GM21786 (cell line): ENCODE measurements around the gene TRAF2.
"Not testable (repeated sequence)": the region's sequence is repeated elsewhere in the genome, so short reads cannot be mapped to it uniquely, and the experiment has no call there.

ENCODE experiments used
- ATAC-seq: cut with Tn5 transposase; IDR thresholded peaks from one replicate; pipeline ENCODE4 v1.9.1; 2021; ENCODE audit not compliant: unreplicated experiment

TRAF2 gene

DNA sequence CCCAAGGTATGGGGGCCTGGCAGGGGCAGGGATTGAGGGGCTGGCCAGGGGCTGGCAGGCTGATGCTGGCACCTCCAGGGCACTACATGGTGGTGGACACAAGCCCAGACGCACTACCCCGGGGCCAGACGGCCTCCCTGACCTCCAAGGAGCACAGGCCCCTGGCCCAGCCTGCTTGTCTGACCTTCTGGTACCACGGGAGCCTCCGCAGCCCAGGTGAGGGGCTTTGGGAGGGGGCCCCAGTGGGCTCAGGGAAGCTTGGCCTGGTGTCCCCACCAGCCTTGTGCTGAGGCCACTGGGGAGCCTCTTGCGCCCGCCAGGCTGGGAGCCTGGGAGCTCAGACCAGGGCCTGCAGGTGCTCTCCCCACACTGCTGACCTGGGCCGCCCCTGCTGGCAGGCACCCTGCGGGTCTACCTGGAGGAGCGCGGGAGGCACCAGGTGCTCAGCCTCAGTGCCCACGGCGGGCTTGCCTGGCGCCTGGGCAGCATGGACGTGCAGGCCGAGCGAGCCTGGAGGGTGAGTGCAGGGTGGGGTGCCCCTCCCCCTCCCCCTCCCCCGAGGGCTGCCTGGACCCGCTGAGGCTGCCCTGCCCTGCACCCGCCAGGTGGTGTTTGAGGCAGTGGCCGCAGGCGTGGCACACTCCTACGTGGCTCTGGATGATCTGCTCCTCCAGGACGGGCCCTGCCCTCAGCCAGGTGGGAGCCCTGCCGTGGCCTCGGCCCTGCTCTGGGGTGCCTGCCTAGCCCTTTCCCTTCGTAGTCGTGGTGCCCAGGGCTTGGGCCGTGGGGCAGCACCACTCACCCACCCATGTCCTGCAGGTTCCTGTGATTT, 28.5 kb upstream of the TRAF2 start:
- ATAC-seq, result no peak

DNA sequence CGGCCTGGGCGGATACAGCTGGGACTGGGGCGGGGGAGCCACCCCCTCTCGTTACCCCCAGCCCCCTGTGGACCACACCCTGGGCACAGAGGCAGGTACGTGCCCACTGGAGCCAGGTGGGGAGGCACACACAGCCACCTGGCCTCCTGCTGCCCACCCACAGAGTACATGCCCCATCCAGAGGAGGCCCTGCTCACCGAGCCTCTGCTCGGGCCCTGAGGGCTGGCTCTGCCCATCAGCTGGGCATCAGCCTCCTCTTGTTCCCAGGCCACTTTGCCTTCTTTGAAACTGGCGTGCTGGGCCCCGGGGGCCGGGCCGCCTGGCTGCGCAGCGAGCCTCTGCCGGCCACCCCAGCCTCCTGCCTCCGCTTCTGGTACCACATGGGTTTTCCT, 27.9 kb upstream of the TRAF2 start:
- no peak for ATAC-seq

DNA sequence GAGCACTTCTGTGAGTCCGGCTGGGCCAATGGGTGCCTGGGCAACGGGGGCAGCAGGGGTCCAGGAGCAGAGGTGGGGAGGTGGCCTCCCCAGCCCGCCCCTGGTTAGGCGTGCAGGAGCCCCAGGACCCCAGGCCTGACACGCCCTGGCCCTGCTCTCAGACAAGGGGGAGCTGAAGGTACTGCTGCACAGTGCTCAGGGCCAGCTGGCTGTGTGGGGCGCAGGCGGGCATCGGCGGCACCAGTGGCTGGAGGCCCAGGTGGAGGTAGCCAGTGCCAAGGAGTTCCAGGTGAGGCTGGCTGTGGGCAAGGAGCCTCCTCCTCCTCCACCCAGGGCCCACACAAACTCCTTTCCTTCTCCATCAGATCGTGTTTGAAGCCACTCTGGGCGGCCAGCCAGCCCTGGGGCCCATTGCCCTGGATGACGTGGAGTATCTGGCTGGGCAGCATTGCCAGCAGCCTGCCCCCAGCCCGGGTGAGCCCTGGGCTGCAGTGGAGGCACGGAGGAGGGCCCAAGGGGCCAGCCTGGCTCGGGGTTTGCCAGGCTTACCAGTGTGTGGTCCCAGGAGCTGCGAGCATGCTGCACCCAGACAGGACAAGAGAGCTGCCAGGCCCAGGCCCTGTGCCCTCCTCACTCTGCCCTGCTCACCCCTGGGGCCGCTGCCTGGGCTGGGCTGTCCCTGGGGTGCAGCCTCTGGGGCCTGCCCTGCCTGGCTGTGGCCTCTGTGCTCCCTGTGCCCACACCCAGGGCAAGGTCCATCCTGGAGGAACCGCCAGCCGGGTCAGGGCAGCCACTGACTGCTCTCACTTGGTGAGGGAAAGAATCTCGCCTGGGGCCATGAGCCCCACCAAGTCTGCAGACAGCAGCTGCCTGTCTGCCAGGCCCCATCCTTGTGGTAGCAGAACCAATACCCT, 27.2 kb upstream of the TRAF2 start:
- no peak for ATAC-seq

DNA sequence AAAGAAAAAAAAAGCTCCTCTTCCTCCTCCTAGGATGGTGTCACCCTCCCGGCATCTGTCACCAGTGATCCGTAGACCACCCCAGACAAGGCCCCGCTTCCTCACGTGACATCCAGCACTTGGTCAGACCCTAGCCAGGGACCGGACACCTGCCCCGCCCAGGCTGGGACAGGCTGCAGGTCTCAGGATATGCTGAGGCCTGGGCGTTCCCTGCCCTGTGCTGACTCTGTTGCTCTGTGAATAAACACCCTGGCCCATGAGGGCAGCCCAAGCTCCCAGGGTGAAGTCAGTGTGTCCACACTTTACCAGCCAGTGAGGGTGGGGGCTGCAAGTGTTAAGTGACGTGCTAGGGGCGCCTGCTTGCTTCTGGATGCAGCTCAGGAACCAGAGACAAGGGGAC, 25.8 kb upstream of the TRAF2 start:
- no peak for ATAC-seq

DNA sequence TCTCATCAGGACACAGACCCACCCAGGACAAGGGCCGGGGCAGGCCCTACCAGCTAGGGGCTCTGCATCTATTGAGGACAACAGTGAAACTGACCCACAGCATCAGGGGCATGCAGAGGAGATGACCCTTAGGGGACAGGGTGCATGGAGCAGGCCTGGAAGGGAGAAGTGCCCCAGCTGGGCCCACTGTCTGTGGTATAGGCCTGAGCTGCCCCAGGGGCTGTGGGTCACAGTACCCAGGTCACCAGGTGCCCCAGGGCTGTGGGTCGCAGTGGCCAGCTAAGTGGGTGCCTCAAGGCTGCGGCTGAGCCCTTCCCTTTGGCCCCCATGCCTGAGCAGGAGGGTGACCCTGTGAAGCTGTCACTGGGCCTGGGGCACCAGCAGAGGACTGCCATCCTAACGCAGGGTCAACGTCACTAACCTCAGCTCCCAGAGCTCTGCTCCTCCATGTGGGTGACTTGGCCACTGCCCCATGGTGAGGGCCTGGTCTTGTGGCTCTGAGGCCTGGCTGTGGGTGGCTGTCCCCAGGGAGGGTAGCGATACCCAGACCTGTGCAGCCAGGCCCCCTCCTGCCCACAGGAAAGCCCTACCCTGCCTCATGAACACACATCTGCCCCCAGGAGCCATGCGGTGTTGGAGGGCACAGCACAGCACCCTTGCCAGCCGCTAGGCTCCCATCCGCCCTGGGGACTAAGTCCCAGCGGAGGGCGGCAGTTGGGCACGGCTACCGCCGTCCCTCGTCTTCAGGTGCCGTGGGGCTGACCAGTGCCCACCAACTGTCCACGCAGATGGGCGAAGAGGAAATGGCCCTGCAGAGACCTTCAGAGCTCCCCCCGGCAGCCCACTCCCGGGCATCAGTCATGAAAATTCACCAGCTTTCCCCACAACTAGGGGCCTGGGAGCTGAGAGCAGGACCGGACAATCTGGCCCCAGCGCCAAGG, 25.1 kb upstream of the TRAF2 start:
- ATAC-seq, result no peak

DNA sequence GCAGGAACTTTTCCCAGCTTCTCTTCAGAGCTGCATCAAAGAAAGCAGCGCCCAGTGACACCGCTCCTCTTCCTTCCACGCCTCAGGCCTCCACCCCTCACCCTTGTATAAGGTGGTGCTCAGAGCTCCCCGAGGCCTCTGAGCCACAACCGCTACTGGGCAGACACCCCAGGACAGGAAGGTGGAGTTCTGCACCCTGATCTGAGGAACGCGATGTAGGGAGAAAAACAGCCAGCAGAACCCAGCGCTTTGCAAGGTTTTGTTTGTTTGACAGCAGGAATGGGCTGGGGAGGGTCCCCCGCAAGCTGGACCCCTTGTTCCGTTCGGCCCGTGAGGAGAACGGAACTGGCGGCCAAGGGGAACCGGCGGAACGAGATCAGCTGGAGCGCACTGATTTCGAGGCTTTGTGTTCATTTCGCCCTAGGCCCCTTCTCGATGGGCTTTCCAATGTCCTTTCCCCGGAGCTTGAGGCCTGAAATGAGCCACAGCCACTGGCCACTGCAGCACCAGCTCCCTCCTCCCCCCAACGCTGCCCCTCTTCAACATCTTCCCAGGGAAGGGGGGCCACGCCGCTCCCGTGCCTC, 24.4 kb upstream of the TRAF2 start:
- no peak for ATAC-seq

DNA sequence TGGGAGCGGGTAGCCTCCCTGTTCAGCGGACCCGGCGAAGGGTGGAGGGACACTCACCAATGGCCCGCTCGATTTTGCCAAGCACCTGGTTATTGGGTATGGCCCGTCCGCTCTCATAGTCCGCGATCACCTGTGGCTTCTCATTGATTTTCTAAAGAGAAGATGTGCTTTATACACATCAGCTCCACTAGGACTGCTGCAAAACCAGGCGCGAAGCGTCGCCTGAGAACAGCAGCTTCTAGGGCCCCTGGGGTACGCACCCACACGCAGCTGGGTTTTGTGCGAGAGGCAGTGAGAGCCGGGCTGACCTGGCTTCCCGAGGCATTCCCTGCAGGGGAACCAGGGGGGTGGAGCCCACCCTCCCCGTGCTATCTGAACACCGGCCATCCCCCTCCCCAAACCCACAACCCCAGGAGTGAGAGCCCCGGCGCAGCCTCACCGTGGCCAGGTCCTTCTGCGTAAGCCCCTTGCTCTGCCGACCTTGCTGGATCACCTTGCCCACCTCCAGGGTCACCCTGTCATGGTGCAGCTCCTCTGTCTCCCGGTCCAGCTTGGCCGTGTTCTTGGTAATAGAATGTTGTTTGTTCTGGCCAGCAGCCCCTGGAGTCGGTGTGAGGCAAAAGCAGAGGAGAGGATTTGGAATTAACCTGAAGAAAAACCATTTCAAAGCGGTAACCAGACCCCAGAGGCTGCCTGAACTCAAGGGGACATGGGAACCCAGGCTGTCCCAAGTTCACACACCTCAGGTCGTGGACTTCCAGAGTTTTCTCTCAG, 23.3 kb upstream of the TRAF2 start:
- no peak for ATAC-seq

DNA sequence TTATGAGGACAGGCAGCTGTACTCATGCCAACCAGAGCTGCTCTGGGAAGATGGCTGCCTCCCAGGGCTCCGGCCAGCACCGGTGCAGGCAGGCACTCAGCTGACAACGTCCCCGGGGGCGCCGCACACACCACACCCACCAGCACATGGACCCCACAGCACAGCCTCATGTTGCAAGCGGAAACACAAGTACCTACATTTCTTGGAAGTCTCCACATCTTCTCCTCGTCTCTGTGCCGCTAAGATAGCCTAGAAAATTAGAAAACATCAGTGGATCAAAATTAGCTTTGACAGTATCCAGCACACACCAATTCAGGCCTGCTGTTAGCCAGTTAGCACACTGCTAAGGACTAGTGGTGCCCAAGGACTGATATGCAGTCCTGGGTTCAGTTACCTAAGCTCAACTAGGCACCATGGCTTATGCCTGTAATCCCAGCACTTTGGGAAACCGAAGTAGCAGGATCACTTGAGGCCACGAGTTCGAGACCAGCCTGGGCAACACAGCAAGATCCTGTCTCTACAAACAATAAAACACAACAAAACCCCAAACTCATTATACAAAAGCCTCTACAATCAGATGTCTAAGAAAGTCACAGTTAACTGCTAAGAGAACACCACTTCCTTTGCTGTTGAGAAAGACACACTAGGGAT, 22.6 kb upstream of the TRAF2 start:
- no peak for ATAC-seq

DNA sequence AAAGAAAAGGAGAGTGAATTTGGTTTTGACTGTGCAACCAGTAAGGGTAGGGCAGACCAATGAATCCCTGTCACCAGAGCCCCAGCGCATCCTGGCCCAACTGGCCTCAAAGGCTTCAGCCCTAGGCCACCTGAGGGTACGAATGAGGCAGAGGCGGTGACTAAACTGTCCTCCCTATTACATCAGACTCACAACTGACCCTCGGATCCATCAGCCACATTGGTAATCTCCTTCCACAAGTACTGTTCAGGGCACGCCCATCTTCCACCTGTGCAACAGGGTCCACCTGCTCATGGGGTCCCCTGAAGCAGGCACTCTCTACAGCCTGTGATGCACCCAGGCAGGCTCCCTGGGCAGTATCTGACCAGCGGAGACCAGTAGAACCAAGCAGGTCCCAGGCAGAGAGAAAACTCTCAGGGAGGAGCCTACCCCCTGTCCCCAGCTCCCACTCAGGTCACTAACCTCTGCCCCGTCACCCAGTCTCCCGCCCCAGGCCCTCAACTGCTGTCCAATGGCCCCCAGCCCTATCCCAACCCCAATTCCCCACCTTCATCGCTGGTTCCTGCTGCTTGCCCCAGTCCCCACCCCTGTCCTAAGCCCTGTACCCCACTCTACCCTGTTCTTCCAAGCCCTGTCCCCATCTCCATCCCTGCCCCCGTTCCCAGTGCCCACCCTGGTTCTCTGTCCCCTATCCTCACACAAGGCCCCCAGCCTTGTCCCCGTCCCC, 21.1 kb upstream of the TRAF2 start:
- no peak for ATAC-seq

DNA sequence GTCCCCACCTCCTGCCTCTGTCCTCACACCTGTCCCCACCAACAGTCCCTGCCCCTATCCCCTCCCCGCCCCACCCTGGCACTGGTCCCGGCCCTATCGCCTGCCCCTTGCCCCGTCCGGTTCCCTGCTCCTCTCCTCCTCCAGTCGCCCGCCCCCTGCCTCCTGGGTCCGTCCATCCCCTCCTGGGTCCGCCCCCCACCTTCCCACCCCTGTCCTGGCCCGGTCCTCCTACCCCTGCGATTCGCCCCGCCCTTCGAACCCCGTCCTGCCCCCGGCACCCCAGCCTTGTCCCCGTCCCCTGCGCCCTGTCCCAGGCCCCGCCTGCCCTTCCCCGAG, 20.6 kb upstream of the TRAF2 start:
- no peak for ATAC-seq

DNA sequence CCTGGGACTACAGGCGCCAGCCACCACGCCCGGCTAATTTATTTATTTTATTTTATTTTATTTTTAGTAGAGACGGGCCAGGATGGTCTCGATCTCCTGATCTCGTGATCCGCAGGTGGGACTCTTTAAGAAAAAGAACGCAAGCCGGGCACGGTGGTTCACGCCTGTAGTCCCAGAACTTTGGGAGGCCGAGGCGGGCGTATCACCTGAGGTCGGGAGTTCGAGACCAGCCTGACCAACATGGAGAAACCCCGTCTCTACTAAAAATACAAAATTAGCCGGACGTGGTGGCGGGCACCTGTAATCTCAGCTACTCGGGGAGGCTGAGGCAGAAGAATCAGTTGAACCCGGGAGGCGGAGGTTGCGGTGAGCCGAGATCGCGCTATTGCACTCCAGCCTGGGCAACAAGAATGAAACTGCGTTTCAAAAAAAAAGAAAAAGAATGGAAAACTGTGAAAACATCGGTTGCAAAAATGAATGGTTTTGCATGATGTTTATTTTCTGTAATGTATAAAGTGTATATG, 19.4 kb upstream of the TRAF2 start:
- ATAC-seq, result not testable (repeated sequence)

DNA sequence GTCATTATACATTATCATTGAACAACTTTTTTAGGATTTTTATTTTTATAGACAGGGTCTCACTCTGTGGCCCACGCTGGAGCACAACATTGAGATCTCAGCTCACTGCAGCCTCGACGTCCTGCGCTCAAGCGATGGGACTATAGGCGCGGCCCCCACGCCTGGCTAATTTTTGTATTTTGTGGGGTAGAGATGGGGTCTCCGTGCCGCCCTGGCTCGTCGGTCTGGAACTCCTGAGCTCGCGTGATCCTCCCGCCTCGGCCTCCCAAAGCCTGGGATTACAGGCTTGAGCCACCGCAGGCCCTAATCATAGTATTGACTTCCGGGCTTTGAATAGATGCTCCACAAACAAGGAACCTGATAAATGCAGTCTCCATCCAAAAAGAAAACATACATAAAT, 18.8 kb upstream of the TRAF2 start:
- no peak for ATAC-seq

DNA sequence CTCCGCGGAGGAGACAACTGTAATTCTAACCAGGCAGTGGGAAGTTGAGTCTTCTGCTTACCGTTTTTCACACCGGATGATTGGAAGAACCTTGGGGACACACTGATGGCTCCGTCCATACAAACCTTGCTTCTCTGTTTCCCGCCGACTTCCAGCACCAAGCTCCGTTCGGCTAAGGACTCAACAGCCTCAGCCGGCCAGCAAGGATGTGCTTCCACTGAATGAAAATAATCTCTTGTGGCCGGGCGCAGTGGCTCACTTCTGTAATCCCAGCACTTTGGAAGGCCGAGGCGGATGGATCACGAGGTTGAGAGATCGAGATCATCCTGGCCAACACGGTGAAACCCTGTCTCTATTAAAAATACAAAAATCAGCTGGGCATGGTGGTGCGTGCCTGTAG, 18.4 kb upstream of the TRAF2 start:
- ATAC-seq, result no peak

DNA sequence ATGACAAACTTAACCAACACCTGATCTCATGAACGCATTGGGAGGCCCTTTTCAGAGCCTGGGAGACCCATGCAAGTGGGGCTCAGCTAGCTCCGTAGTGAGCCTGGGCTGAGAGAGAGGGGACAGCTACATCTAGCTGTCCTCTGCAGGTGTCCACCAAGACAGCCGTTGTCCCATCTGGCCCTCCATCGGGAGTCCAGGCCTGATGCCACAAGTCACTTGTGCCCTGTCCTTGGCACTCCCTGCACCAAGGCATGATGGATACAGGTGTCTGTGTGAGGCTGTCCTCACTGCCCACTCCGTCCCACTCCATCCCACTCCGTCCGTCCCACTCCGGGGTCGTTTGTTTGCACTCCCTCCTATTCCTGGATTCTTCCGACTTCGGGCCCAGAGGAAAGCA, 17.7 kb upstream of the TRAF2 start:
- ATAC-seq, result no peak

DNA sequence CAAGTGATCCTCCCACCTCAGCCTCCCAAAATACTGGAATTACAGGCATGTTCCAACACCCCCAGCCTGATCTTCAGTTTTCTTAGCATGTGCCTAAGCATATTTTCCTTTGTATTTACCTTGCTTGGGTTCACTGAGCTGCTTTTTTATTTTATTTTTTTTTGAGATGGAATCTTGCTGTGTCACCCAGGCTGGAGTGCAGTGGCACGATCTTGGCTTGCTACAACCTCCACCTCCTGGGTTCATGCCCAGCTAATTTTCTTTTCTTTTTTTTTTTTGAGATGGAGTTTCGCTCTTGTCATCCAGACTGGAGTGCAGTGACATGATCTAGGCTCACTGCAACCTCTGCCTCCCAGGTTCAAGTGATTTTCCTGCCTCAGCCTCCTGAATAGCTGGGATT, 16.7 kb upstream of the TRAF2 start:
- not testable (repeated sequence) for ATAC-seq

DNA sequence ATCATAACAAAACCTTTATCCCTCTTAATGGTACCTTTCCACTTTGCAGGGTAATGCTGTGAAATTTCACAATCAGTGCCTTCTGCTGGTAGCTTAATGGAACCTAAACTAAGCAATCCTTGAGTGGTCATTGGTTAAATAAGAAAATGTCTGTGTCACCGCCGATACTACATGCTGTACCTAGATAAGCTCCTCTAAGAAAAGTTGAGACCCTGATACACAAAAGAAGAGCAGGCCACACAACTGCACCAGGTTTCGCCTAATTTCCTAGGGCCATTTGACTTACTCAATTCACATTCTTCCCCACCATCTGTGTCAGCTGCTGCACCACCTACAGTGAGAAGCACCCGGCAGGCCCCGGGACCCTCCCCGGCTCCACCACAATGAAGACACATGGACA, 11.2 kb upstream of the TRAF2 start:
- ATAC-seq, result no peak

DNA sequence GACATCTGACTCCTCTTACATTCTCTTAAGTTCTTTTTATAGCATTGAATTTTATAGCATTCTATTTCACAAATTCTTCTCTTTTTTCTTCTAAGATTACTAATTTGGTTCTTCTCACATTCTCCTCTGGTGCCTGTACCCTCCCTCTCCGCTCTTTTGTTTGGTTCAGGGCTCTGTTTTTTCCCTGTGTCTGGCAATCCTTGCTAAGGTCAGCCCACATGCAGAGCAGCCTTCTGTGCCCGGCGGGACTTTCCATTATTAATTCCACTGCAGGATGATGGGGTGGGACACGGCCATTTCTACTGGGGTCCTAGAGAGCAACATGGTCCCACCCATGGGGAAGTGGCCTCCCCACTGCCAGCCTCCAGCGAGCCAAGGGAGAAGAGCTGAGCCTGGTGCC, 9.8 kb upstream of the TRAF2 start:
- ATAC-seq, result no peak

DNA sequence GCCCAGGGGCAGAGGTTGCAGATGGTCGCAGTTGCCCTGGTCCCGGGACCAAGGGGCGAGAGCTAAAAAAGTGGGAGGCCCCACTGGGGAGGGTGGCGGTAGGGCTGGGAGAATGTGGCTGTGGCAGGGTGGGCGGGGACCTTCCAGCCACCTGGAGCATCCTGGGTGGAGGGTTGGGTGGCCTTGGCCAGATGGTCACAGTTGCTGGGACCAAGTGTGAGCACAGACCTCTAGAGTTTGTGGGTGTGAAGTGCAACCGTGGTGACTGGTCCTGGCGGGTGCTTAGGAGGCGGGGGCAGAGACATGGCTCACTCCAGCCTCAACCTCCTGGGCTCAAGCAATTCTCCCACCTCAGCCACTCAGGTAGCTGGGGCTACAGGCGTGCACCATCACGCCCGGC, 5.7 kb upstream of the TRAF2 start:
- no peak for ATAC-seq

DNA sequence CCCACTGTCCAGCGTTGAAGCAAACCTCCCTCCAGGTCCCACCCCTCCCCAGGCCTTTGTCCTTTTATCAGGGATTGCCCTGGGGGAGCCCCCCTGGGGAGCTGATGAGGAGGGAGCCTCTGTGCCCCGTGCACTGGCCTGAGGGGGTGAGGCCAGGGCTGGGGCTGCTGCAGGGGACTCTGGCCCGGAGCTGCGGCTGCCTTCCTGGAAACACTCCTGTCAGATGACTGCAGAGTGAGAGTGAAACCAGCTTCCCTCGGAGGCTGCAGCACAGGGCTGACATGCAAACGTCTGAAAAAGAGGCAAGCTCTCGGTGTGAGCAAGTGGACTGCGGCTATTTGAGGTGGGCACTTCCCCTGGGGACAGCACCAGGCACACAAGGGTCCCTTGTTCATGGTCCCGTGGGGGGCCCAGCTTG, 4.6 kb upstream of the TRAF2 start:
- peak; percentile 28 for ATAC-seq
